GM19452 (cell line): ENCODE measurements around the gene LRRC8C.
"Not testable (repeated sequence)": the region's sequence is repeated elsewhere in the genome, so short reads cannot be mapped to it uniquely, and the experiment has no call there.

Experiments
- ATAC-seq: cut with Tn5 transposase; IDR thresholded peaks from one replicate; pipeline ENCODE4 v1.9.1; 2021; ENCODE audit not compliant: unreplicated experiment

Gene LRRC8C

GRCh38 chr1:89607586-89608318, 25.2 kb upstream of the LRRC8C start:
- ATAC-seq: no peak

- no peak for ATAC-seq
Observed at GRCh38 chr1:89608319-89608983, 24.5 kb upstream of the LRRC8C start.

GRCh38 chr1:89608984-89609725, 23.8 kb upstream of the LRRC8C start:
- no peak for ATAC-seq

GRCh38 chr1:89609781-89610456, 23.0 kb upstream of the LRRC8C start:
- ATAC-seq: no peak

- ATAC-seq: no peak
Observed at GRCh38 chr1:89610457-89611011, 22.4 kb upstream of the LRRC8C start.

GRCh38 chr1:89611721-89612120, 21.2 kb upstream of the LRRC8C start:
- peak; percentile 97 for ATAC-seq

- ATAC-seq: no peak
Observed at GRCh38 chr1:89613928-89614327, 19.0 kb upstream of the LRRC8C start.

- no peak for ATAC-seq
Observed at GRCh38 chr1:89615676-89616598, 17.0 kb upstream of the LRRC8C start.

- ATAC-seq: no peak
Observed at GRCh38 chr1:89616844-89617627, 15.9 kb upstream of the LRRC8C start.

- no peak for ATAC-seq
Observed at GRCh38 chr1:89620664-89621063, 12.3 kb upstream of the LRRC8C start.

- ATAC-seq: no peak
Observed at GRCh38 chr1:89622895-89623294, 10.0 kb upstream of the LRRC8C start.

GRCh38 chr1:89624314-89624713, 8.6 kb upstream of the LRRC8C start:
- ATAC-seq: no peak

- ATAC-seq: no peak
Observed at GRCh38 chr1:89624715-89625323, 8.1 kb upstream of the LRRC8C start.

- ATAC-seq: no peak
Observed at GRCh38 chr1:89627596-89627962, 5.3 kb upstream of the LRRC8C start.

- no peak for ATAC-seq
Observed at GRCh38 chr1:89629146-89629545, 3.8 kb upstream of the LRRC8C start.

- ATAC-seq: not testable (repeated sequence)
Observed at GRCh38 chr1:89629600-89629999, 3.3 kb upstream of the LRRC8C start.

GRCh38 chr1:89630048-89630447, 2.9 kb upstream of the LRRC8C start:
- ATAC-seq: no peak

- no peak for ATAC-seq
Observed at GRCh38 chr1:89631816-89632656, 884 bp upstream of the LRRC8C start.
